ENCODE results near the gene SMYD3. TPM values are rescaled to one million over a fixed set of nuclear protein-coding genes. Genes with fewer than 3 reads are reported as not detected.

The SMYD3 gene
- polyA plus RNA-seq, 1 donor from 2014 or later = 48.6 TPM

GRCh38 chr1:246152986-246153431, 354.1 kb downstream of the SMYD3 start:
- Histone ChIP-seq H3K79me2 (replicated peaks; ENCODE audit: insufficient read depth, low read length) (no peaks in the 10 kb centered on the region), H3K36me3 (ENCODE audit: insufficient read depth, low read length) (no peaks in the 10 kb centered on the region), H3K4me2 (ENCODE audit: low read length) (no peak overlapping the region), H2AFZ (ENCODE audit: low read depth, low read length) (no peak overlapping the region), H3K4me3 (ENCODE audit: low read length) (no peak overlapping the region), H3K27me3 (ENCODE audit: insufficient read depth, low read depth, low read length) (no peaks in the 10 kb centered on the region), H3K9ac (ENCODE audit: low read length) (no peak overlapping the region), H3F3A (ENCODE audit: insufficient read depth, low read length, poor library complexity, severe bottlenecking) (no peaks in the 10 kb centered on the region), H4K20me1 (ENCODE audit: insufficient read depth) (no peaks in the 10 kb centered on the region), H3K27ac (ENCODE audit: low read length) (no peak overlapping the region), H3K9me2 (ENCODE audit: insufficient read depth, low read length) (no peaks in the 10 kb centered on the region), H3K9me3 (ENCODE audit: low read length) (no peaks in the 10 kb centered on the region)
- TF ChIP-seq CTCF (IDR thresholded peaks at IDR 0.05; ENCODE audit: poor library complexity, severe bottlenecking) = no peak
- no peak for TF ChIP-seq TAF1 (IDR thresholded peaks at IDR 0.05; ENCODE audit: low read depth)
- no peak for TF ChIP-seq REST (IDR thresholded peaks at IDR 0.05; ENCODE audit: borderline replicate concordance)
- TF ChIP-seq MXI1 (conservative IDR thresholded peaks at IDR 0.05; ENCODE audit: poor library complexity, severe bottlenecking) = no peak
- no peak for TF ChIP-seq EZH2 (IDR thresholded peaks at IDR 0.05; ENCODE audit: borderline replicate concordance, insufficient read depth, low read length, poor library complexity, severe bottlenecking)
- TF ChIP-seq EP300 (conservative IDR thresholded peaks at IDR 0.05; ENCODE audit: poor library complexity, severe bottlenecking) = no peak
- no peak for TF ChIP-seq POLR2AphosphoS5 (IDR thresholded peaks at IDR 0.05)
- TF ChIP-seq SMC3 (conservative IDR thresholded peaks at IDR 0.05; ENCODE audit: poor library complexity) = no peak
- no peak for TF ChIP-seq RAD21 (conservative IDR thresholded peaks at IDR 0.05)

GRCh38 chr1:246151796-246152434, 355.2 kb downstream of the SMYD3 start:
- H3K79me2 ChIP-seq (replicated peaks; ENCODE audit: insufficient read depth, low read length) = no peaks in the 10 kb centered on the region
- H3K9me3 ChIP-seq (ENCODE audit: low read length) = no peaks in the 10 kb centered on the region
- TF ChIP-seq REST (IDR thresholded peaks at IDR 0.05; ENCODE audit: borderline replicate concordance) (no peak), TAF1 (IDR thresholded peaks at IDR 0.05; ENCODE audit: low read depth) (no peak), RAD21 (conservative IDR thresholded peaks at IDR 0.05) (no peak), SMC3 (conservative IDR thresholded peaks at IDR 0.05; ENCODE audit: poor library complexity) (no peak), POLR2AphosphoS5 (IDR thresholded peaks at IDR 0.05) (no peak), MXI1 (conservative IDR thresholded peaks at IDR 0.05; ENCODE audit: poor library complexity, severe bottlenecking) (no peak), CTCF (IDR thresholded peaks at IDR 0.05; ENCODE audit: poor library complexity, severe bottlenecking) (no peak), EZH2 (IDR thresholded peaks at IDR 0.05; ENCODE audit: borderline replicate concordance, insufficient read depth, low read length, poor library complexity, severe bottlenecking) (no peak), EP300 (conservative IDR thresholded peaks at IDR 0.05; ENCODE audit: poor library complexity, severe bottlenecking) (no peak)
- no peaks in the 10 kb centered on the region for H4K20me1 ChIP-seq (ENCODE audit: insufficient read depth)
- no peaks in the 10 kb centered on the region for H3K36me3 ChIP-seq (ENCODE audit: insufficient read depth, low read length)
- no peak overlapping the region for H3K9ac ChIP-seq (ENCODE audit: low read length)
- H2AFZ ChIP-seq (ENCODE audit: low read depth, low read length) = no peak overlapping the region
- no peaks in the 10 kb centered on the region for H3K27me3 ChIP-seq (ENCODE audit: insufficient read depth, low read depth, low read length)
- no peak overlapping the region for H3K4me2 ChIP-seq (ENCODE audit: low read length)
- H3F3A ChIP-seq (ENCODE audit: insufficient read depth, low read length, poor library complexity, severe bottlenecking) = no peaks in the 10 kb centered on the region
- no peaks in the 10 kb centered on the region for H3K9me2 ChIP-seq (ENCODE audit: insufficient read depth, low read length)
- no peak overlapping the region for H3K27ac ChIP-seq (ENCODE audit: low read length)
- no peak overlapping the region for H3K4me3 ChIP-seq (ENCODE audit: low read length)

Data from neural cell (in vitro differentiated cells).